Suprapubic skin (tissue), 3 donors: ENCODE measurements around the gene CREB3L1.

ENCODE experiments used
- CTCF ChIP-seq, 2 donors: fragments of 200-600 bp in 1 of 2; fragments of 450-650 bp in 1 of 2; sonication (generic) in 1 of 2; IDR thresholded peaks; one replicate each; pipeline ENCODE4 v1.5.1; 2016 to 2019; ENCODE audit warnings: antibody characterized with exemption in 2 of 2, mild to moderate bottlenecking in 1 of 2, moderate library complexity in 1 of 2
- POLR2AphosphoS5 ChIP-seq, 3 donors: sonication (generic); formaldehyde crosslinking; IDR thresholded peaks; one replicate each; pipeline ENCODE4 v1.6.1; 2017; ENCODE audit warnings: antibody characterized with exemption in 3 of 3

- TF ChIP-seq CTCF (IDR thresholded peaks at IDR 0.05): no peak
- no peak for TF ChIP-seq POLR2AphosphoS5 (IDR thresholded peaks at IDR 0.05)
Observed at GRCh38 chr11:46248289-46249102, 29.0 kb upstream of the CREB3L1 start.
